Heart left ventricle (tissue), 16 donors: Measurements from ENCODE around the gene TAS2R38. TPM values are rescaled to one million over a fixed set of nuclear protein-coding genes. Genes with fewer than 3 reads are reported as not detected.
"Not testable (repeated sequence)": the region's sequence is repeated elsewhere in the genome, so short reads cannot be mapped to it uniquely, and the experiment has no call there.

Experiments
- ATAC-seq, 4 donors: fragments of 200-7000 bp; cut with Tn5 transposase; one replicate each; pipeline ENCODE4 v1.9.1; 2020 to 2022; ENCODE audit warnings: moderate library complexity in 4 of 4, mild to moderate bottlenecking in 3 of 4, moderate number of reproducible peaks in 1 of 4
- DNase-seq, 5 donors: peaks; one replicate each; pipeline ENCODE4 v3.0.0-alpha.2; 2020
- H3K27ac ChIP-seq, 12 donors: fragments of 200-600 bp; sonication (generic) in 4 of 12; one replicate each; pipeline versions ENCODE4 v1.5.0 to v1.8.0; 2016 to 2022; ENCODE audit warnings: mild to moderate bottlenecking in 2 of 12
- H3K27me3 ChIP-seq, 9 donors: fragments of 200-600 bp; sonication (generic) in 2 of 9; one replicate each; pipeline versions ENCODE4 v1.5.1 to v1.8.0; 2016 to 2022; ENCODE audit warnings: mild to moderate bottlenecking in 3 of 9
- H3K36me3 ChIP-seq, 9 donors: fragments of 200-600 bp; sonication (generic) in 2 of 9; one replicate each; pipeline versions ENCODE4 v1.5.0 to v1.8.0; 2018 to 2022; ENCODE audit warnings: mild to moderate bottlenecking in 2 of 9
- H3K4me1 ChIP-seq, 12 donors: fragments of 200-600 bp; sonication (generic) in 4 of 12; one replicate each; pipeline versions ENCODE4 v1.5.0 to v1.8.0; 2016 to 2022; ENCODE audit warnings: mild to moderate bottlenecking in 3 of 12
- H3K4me3 ChIP-seq, 12 donors: fragments of 200-600 bp; sonication (generic) in 4 of 12; one replicate each; pipeline versions ENCODE4 v1.5.0 to v1.8.0; 2017 to 2022; ENCODE audit warnings: mild to moderate bottlenecking in 9 of 12, moderate library complexity in 4 of 12
- H3K9me3 ChIP-seq, 12 donors: fragments of 200-600 bp; sonication (generic) in 4 of 12; one replicate each; pipeline versions ENCODE4 v1.5.0 to v1.8.0; 2016 to 2022; ENCODE audit warnings: mild to moderate bottlenecking in 1 of 12
- CTCF ChIP-seq, 12 donors: fragments of 200-600 bp; sonication (generic) in 4 of 12; IDR thresholded peaks; one replicate each; pipeline versions ENCODE4 v1.5.0 to v1.8.0; 2018 to 2022; ENCODE audit warnings: antibody characterized with exemption in 12 of 12, mild to moderate bottlenecking in 5 of 12
- POLR2A ChIP-seq, 2 donors: fragments of 450-650 bp; IDR thresholded peaks; one replicate each; pipeline ENCODE4 v1.6.1; 2017; ENCODE audit warnings: antibody characterized with exemption in 2 of 2, mild to moderate bottlenecking in 2 of 2, moderate library complexity in 2 of 2
- WGBS, 4 donors: extraction: QIAGEN DNeasy Blood & Tissue Kit in 2 of 4; methylation state at CpG; one replicate each; pipeline versions ENCODE4 v1.1.5 to v1.1.7; 2013 to 2018; 5-methylcytosine and 5-hydroxymethylcytosine counted together
- intact Hi-C, 10 donors: fragments of 100-400 bp; cut with DNase I; formaldehyde crosslinking; loops; one replicate each; pipeline versions ENCODE4 v1.11.1 to v1.14.2; 2022
- polyA plus RNA-seq, 2 donors: library from polyadenylated mRNA; stranded (reverse); fragments of 200-250 nt; gene quantifications; one replicate each; pipeline ENCODE4 v1.2.3, GENCODE V29; 2013
- total RNA-seq, 9 donors: library from RNA; depleted of rRNA in 2 of 9; stranded (reverse); fragments of >200 nt in 2 of 9; fragmentation: NEBNext Ultra II Directional in 3 of 9; extraction: Animal tissue kit (Norgen Biotek cat#: 25700) in 3 of 9; gene quantifications; one replicate each; pipeline versions ENCODE4 v1.1.0 to v1.2.4, GENCODE V29; 2016 to 2023
- donor health status: ischemic (EF 13 %, LVEDD 7.1; RV severe dilation, severe dysfunction).
- donor health status: healthy with polysubstance abuse.
- donor health status: DM: no; HTN: yes; CAD: no.
- donor health status: DM: no; HTN: no; CAD: no.
- donor health status: ischemic (EF 25% LVEDD 6.9; RV normal size, moderate dysfunction).
- donor health status: ischemic (EF 25% LVEDD 5.7; RV mildly dilated, moderate dysfunction).
- donor health status: healthy.
- donor health status: DM: yes; HTN: yes; CAD: no.
- donor health status: ischemic (EF 35%, LVEDD 5.7; RV mildly dilated, moderate dysfunction).
- donor health status: nonischemic (EF 11% LVEDD 7.7; RV severe dilation, severe dysfunction).
- donor health status: DM: yes; HTN: yes; CAD: no.
- donor health status: PGD.
- donor health status: ischemic (EF 29% LVEDD 5.4; RV normal size, mild dysfunction).
- donor health status: nonischemic (EF 23%, LVEDD 6.1; RV moderate dilation, normal function).

Gene TAS2R38
- total and polyA plus RNA-seq, 11 donors: not detected

GRCh38 chr7:141992688-141993087, 19.1 kb upstream of the TAS2R38 start:
- TF ChIP-seq POLR2A (IDR thresholded peaks at IDR 0.05) (no peak), CTCF (IDR thresholded peaks at IDR 0.05) (no peak)
- 58 to 79% (median 70%) methylated on average over 4 of the region's 4 CpGs for WGBS, 4 donors

DNA sequence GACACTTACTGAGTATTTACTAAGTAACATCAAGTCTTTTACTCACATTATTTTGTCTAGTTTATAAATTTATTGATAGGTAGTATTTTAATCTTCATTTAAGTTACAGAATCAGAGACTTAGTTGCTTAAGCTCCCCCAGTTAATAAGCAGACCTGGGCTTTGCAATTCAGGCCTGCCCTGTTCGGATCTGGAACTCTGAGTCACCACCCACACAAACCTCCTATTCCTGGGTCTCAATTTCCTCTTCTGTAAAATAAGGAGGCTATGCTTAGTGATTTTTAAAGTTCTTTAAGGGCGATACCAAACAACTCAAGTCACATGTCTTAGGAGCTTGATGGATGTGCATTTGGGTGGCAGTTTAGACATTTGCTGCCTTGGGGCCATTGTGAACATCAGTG, 18.6 kb upstream of the TAS2R38 start:
- Histone ChIP-seq H3K9me3 (no peaks in the 10 kb centered on the region), H3K36me3 (no peaks in the 10 kb centered on the region), H3K27ac (no peak overlapping the region), H3K4me1 (peaks cover 0 to 17% (median 0%) of the 10 kb centered on the region in 12 donors), H3K27me3 (peaks cover 0 to 2% (median 0%) of the 10 kb centered on the region in 9 donors), H3K4me3 (no peak overlapping the region)
- ATAC-seq (no peak), DNase-seq (no peak)
- TF ChIP-seq CTCF (IDR thresholded peaks at IDR 0.05): no peak
- TF ChIP-seq POLR2A (IDR thresholded peaks at IDR 0.05): no peak
- intact Hi-C loops: no loop called here
- 72 to 88% (median 78%) methylated on average over 2 of the region's 2 CpGs for WGBS, 4 donors

More at GRCh38 chr7:141992688-141993087, 19.1 kb upstream of the TAS2R38 start:
- DNase-seq (no peak), ATAC-seq (no peak)
- no peaks in the 10 kb centered on the region for H3K36me3 ChIP-seq
- H3K9me3 ChIP-seq: no peaks in the 10 kb centered on the region
- intact Hi-C loops: no loop called here
- no peak overlapping the region for H3K27ac ChIP-seq
- H3K4me1 ChIP-seq: peaks cover 0 to 17% (median 0%) of the 10 kb centered on the region in 12 donors
- H3K27me3 ChIP-seq: peaks cover 0 to 2% (median 0%) of the 10 kb centered on the region in 9 donors
- H3K4me3 ChIP-seq: no peak overlapping the region

DNA sequence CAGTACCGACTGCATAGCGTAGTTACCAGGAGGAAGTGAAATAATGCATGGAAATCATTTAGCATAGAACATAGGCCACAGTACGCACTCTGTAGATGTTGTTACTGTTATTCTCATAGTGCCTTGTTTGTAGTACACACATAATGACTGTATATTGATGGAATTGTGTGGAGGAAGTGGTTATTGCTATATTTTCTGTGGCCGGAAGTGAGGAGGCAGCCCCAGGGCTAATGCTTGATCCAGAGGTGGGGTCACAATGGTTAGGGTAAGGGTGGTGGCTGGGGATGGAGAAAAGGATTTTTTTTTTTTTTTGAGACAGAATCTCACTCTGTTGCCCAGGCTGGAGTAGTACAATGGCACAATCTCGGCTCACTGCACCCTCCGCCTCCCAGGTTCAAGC, 17.6 kb upstream of the TAS2R38 start:
- Histone ChIP-seq H3K36me3 (no peaks in the 10 kb centered on the region), H3K9me3 (no peaks in the 10 kb centered on the region), H3K27ac (no peak overlapping the region), H3K27me3 (peaks cover 0 to 2% (median 0%) of the 10 kb centered on the region in 9 donors), H3K4me3 (no peak overlapping the region), H3K4me1 (peaks cover 0 to 17% (median 0%) of the 10 kb centered on the region in 12 donors)
- DNase-seq (no peak), ATAC-seq (peak in 1 of 4 donors; percentile 48)
- 85 to 89% (median 87%) methylated on average over 6 of the region's 6 CpGs for WGBS, 4 donors
- intact Hi-C loops: no loop called here
- TF ChIP-seq CTCF (IDR thresholded peaks at IDR 0.05) (no peak), POLR2A (IDR thresholded peaks at IDR 0.05) (no peak)

DNA sequence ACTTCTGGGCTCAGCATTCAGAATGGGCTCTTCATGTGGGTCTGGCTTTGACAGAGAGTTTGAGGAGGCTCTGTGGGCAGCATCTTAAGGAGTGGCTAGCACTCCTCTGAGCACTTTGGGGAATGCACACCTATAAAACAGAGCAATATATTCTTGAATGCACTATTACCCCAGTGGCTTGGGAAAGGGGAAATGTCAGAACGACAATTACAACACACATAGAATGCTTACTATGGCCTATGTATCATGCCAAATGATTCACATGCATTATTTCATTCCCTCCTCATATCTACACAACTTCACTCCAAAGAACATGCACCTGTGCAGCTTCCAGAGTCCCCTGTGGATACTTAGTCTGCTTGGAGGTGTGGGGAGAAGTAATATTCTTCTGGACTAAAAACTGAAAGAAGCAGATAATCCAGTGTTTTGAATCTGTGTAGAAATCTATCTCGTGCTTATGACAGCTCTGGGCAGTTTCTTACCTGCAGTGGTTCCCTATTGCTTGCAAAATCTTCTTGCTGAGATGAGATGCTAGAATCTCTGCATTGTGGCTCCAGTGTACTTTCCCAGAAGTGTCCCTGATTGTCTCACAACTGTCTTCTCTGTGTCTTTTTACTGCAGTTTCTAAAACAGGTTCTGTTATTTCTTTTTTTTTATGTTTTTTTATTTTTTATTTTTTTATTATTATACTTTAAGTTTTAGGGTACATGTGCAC, 16.6 kb upstream of the TAS2R38 start:
- H3K27ac ChIP-seq: no peak overlapping the region
- no peak for ATAC-seq
- H3K4me3 ChIP-seq: no peak overlapping the region
- H3K36me3 ChIP-seq: no peaks in the 10 kb centered on the region
- no peak for DNase-seq
- 57 to 66% (median 62%) methylated on average over 2 of the region's 2 CpGs for WGBS, 4 donors
- no peaks in the 10 kb centered on the region for H3K9me3 ChIP-seq
- intact Hi-C loops: no loop called here
- no peak for TF ChIP-seq CTCF (IDR thresholded peaks at IDR 0.05)
- TF ChIP-seq POLR2A (IDR thresholded peaks at IDR 0.05): no peak
- peaks cover 0 to 2% (median 0%) of the 10 kb centered on the region in 9 donors for H3K27me3 ChIP-seq
- H3K4me1 ChIP-seq: peaks cover 0 to 17% (median 0%) of the 10 kb centered on the region in 12 donors

DNA sequence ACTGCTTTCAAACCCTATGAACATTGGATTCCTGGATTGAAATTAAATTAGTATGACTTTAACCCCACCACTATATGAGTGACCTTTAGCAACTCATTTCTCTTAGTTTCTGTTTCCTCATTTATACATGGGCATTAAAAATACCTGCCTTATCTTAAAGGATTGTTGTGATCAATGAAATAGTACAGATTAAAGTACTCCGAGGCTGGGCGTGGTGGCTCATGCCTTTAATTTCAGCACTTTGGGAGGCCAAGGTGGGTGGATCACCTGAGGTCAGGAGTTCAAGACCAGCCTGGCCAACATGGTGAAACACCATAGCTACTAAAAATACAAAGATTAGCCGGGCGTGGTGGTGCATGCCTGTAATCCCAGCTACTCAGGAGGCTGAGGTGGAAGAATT, 14.2 kb upstream of the TAS2R38 start:
- WGBS, 4 donors: 79 to 85% (median 82%) methylated on average over 4 of the region's 4 CpGs
- H3K4me3 ChIP-seq, intact Hi-C loops: not testable (repeated sequence)

More for the DNA sequence above, 14.2 kb upstream of the TAS2R38 start:
- peaks cover 0 to 17% (median 0%) of the 10 kb centered on the region in 12 donors for H3K4me1 ChIP-seq
- DNase-seq, H3K27ac ChIP-seq, H3K36me3 ChIP-seq, ATAC-seq, H3K27me3 ChIP-seq, H3K9me3 ChIP-seq: not testable (repeated sequence)
